Activated B cell treated with CpG ODN at 0.5 μM for 24 hours (primary cell): Measurements from ENCODE around the gene ERN1. TPM values are rescaled to one million over a fixed set of nuclear protein-coding genes. Genes with fewer than 3 reads are reported as not detected.
A peak's percentile ranks its signal among the peaks of the same experiment; 100 is the strongest.

Source experiments
- ATAC-seq: fragments of 200-7000 bp; cut with Tn5 transposase; one replicate; pipeline ENCODE4 v1.10.0; 2021; ENCODE audit warnings: low read depth, mild to moderate bottlenecking, moderate library complexity
- CTCF ChIA-PET: fragments of 350-600 bp; sonication (Branson Sonifier 250); formaldehyde crosslinking; loops from one replicate; lab custom pipeline; 2021; ENCODE audit warnings: antibody characterized with exemption; lab: Charles Lee
- POLR2A ChIA-PET: fragments of 350-600 bp; sonication (Branson Sonifier 250); formaldehyde crosslinking; loops from one replicate; lab custom pipeline; 2021; ENCODE audit warnings: antibody characterized with exemption; lab: Charles Lee
- DNase-seq: peaks from one replicate; pipeline ENCODE4 v3.0.0; 2022
- H3K27ac Mint-ChIP-seq: one replicate; pipeline ENCODE4 v1.8.0; 2020; ENCODE audit warnings: mixed read lengths
- H3K27me3 Mint-ChIP-seq: one replicate; pipeline ENCODE4 v1.8.0; 2021; ENCODE audit warnings: mixed read lengths
- H3K36me3 Mint-ChIP-seq: one replicate; pipeline ENCODE4 v1.8.0; 2021; ENCODE audit warnings: low read depth, mixed read lengths
- H3K4me1 Mint-ChIP-seq: one replicate; pipeline ENCODE4 v1.8.0; 2021; ENCODE audit warnings: mixed read lengths
- H3K4me3 Mint-ChIP-seq: one replicate; pipeline ENCODE4 v1.8.0; 2020; ENCODE audit warnings: mild to moderate bottlenecking, mixed read lengths
- H3K9me3 Mint-ChIP-seq: one replicate; pipeline ENCODE4 v1.8.0; 2020; ENCODE audit warnings: mixed read lengths
- CTCF ChIP-seq: fragments of 200-600 bp; IDR thresholded peaks from one replicate; pipeline ENCODE4 v1.8.0; 2022; ENCODE audit warnings: antibody characterized with exemption, mild to moderate bottlenecking
- intact Hi-C: fragments of 100-400 bp; cut with micrococcal nuclease; formaldehyde crosslinking; loops from one replicate; pipeline ENCODE4 v1.15.1; 2024
- total RNA-seq: library from RNA; stranded (reverse); gene quantifications from 2 replicates; pipeline ENCODE4 v1.2.3, GENCODE V29; 2022

ERN1 gene
- total RNA-seq, 1 donor from 2014 or later: 12.9 TPM

GRCh38 chr17:64074704-64075426 is 55.1 kb downstream of the ERN1 start:
- H3K4me1 Mint-ChIP-seq: peaks cover 32% of the 10 kb centered on the region
- H3K27me3 Mint-ChIP-seq: no peaks in the 10 kb centered on the region
- H3K4me3 Mint-ChIP-seq: no peak overlapping the region
- TF ChIP-seq CTCF: no peak
- POLR2A ChIA-PET: interaction anchor here (0.8 to 2.7 kb wide), 6 partner anchors 19 to 71 kb away, joined by 3 to 21 read pairs (median 4); partner anchors contain the start of gene ERN1
- CTCF ChIA-PET: interaction anchor here (0.7 to 2.0 kb wide), 11 partner anchors 13 to 141 kb away, joined by 3 to 10 read pairs (median 3); no protein-coding TSS in a partner anchor
- H3K27ac Mint-ChIP-seq: no peak overlapping the region
- DNase-seq (no peak), ATAC-seq (peak; percentile 41)
- H3K36me3 Mint-ChIP-seq: peaks cover 15% of the 10 kb centered on the region
- peaks cover 3% of the 10 kb centered on the region for H3K9me3 Mint-ChIP-seq
- intact Hi-C loops: loop anchor here (1.0 to 5.0 kb wide), 2 partner anchors 12 to 48 kb away; no protein-coding TSS in a partner anchor

GRCh38 chr17:64073771-64074703 is 55.9 kb downstream of the ERN1 start:
- Mint-ChIP-seq H3K27ac (peak overlapping the region; percentile 64), H3K4me3 (no peak overlapping the region), H3K9me3 (peaks cover 7% of the 10 kb centered on the region), H3K36me3 (peaks cover 23% of the 10 kb centered on the region), H3K4me1 (peaks cover 32% of the 10 kb centered on the region), H3K27me3 (no peaks in the 10 kb centered on the region)
- ChIA-PET CTCF (interaction anchor here (0.7 to 2.0 kb wide), 9 partner anchors 12 to 128 kb away, joined by 3 to 10 read pairs (median 3); no protein-coding TSS in a partner anchor), POLR2A (interaction anchor here (0.5 to 2.7 kb wide), 7 partner anchors 18 to 322 kb away, joined by 3 to 21 read pairs (median 4); partner anchors contain the start of gene ERN1)
- ATAC-seq: peak; percentile 90
- no peak for TF ChIP-seq CTCF
- intact Hi-C loops: loop anchor here (1.0 to 5.0 kb wide), 2 partner anchors 11 to 47 kb away; no protein-coding TSS in a partner anchor
- DNase-seq: no peak

GRCh38 chr17:64071111-64071510 is 58.8 kb downstream of the ERN1 start:
- POLR2A ChIA-PET: no interaction called here
- TF ChIP-seq CTCF: no peak
- Mint-ChIP-seq H3K27ac (no peak overlapping the region), H3K4me3 (no peak overlapping the region), H3K4me1 (peaks cover 29% of the 10 kb centered on the region), H3K9me3 (peaks cover 13% of the 10 kb centered on the region), H3K27me3 (no peaks in the 10 kb centered on the region), H3K36me3 (peaks cover 39% of the 10 kb centered on the region)
- DNase-seq (no peak), ATAC-seq (no peak)
- intact Hi-C loops: loop anchor here (5.0 kb wide), 1 partner anchor 44 kb away; no protein-coding TSS in a partner anchor
- CTCF ChIA-PET: no interaction called here

GRCh38 chr17:64070213-64070612 is 59.7 kb downstream of the ERN1 start:
- ATAC-seq (no peak), DNase-seq (no peak)
- H3K27ac Mint-ChIP-seq: no peak overlapping the region
- H3K27me3 Mint-ChIP-seq: no peaks in the 10 kb centered on the region
- H3K4me1 Mint-ChIP-seq: peaks cover 20% of the 10 kb centered on the region
- ChIA-PET CTCF (no interaction called here), POLR2A (no interaction called here)
- no peak for TF ChIP-seq CTCF
- peaks cover 39% of the 10 kb centered on the region for H3K36me3 Mint-ChIP-seq
- no peak overlapping the region for H3K4me3 Mint-ChIP-seq
- H3K9me3 Mint-ChIP-seq: peaks cover 13% of the 10 kb centered on the region
- intact Hi-C loops: loop anchor here (5.0 kb wide), 1 partner anchor 43 kb away; no protein-coding TSS in a partner anchor
